NCI-H128 (cell line): ENCODE measurements around the gene SYT9.
"Not testable (repeated sequence)": the region's sequence is repeated elsewhere in the genome, so short reads cannot be mapped to it uniquely, and the experiment has no call there.

Source experiments
- DNase-seq: peaks from one replicate; lab custom pipeline; 2025; ENCODE audit not compliant: unreplicated experiment; lab: John Stamatoyannopoulos, UW

Gene SYT9

DNA sequence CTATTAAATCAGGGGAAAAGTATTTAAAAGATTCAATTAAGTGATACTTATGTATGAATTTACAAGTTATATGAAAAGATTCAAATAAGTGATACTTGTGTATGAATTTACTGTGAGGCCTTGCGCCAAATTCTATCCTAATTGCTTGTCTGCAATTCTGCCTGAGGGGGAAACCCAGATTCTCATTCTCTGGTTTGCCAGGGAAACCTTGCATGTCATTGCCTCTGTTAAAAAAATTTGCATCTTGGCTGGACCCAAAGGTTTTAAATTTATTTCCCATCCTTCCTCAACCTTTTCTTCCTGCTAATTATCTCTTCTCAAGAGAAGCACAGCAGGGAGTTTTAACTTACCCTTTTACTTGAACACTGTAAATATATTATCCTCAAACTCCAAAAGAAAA lies 247.4 kb downstream of the SYT9 start:
- DNase-seq: no peak

DNA sequence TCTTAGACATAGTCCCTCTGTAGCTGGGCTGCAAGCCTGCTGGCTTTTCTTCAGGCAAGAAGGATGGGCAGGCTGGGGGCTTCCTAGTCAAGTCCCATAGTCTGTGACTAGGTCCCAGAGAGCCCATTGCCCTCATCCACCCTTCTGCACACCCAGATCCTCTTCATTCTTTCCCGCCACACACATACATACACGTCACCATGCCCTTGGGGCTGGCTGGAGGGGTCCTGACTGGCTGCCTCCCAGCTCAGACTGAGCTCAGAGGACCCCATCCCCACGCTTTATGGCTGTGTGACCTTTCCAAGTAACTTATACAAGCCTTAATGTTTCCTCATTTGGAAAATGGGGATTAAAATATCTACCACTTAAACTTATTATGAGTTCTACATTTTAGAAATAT lies 248.5 kb downstream of the SYT9 start:
- no peak for DNase-seq

DNA sequence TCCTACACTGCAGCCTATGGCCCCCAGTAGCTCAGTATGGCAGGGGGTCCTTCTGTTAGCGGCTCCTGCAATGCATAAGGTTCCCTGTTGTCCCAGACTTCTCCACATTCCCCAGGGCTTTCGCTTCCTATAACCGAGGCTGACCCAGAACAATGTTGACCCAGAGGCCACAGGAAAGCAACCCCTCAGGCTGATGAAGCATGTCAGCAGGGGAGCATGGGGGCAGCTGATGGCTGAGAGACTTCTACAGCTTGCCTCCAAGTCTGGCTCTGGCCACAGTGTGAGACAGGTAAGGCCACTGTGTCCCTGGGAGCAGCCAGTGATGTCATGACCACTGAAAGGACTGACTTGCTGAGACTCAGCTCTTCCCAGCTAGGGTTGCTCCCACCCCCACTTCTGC lies 249.5 kb downstream of the SYT9 start:
- DNase-seq: no peak

DNA sequence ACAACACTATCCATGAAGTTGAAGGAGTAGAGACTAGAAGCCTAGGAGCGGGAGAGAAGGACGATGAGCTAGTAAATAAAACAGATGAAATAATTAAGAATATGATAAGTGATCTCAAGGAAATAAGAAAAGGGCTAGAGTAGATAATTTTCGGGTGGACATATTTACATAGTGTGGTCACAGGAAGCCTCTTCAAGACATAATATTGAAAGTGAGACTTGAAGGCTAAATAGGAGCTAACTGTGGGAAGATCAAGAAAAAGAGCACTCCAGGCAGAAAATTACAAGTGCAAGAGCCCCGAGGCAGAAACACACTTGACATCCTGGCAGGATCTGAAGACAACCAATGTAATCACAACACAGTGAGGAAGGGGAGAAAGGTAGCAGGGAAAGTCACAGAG lies 250.2 kb downstream of the SYT9 start:
- no peak for DNase-seq

DNA sequence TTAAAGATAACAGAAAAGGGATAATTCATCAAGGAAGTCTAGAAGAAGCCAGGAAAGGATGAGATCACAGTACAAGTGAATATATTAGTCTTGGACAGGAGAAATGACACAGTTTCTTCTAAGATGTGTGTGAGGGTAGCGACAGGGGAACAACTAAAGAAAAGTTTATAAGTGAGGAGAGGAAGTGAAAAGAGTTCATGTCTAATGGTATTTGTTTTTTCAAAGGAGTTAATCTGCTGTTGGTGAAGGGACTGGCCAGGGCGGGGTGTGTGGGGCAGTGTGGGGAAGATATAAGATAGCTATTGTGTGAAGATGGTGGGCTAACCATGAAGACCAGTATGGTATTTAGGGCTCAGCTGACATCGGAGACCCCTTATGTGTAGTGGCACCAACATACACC lies 254.5 kb downstream of the SYT9 start:
- no peak for DNase-seq

DNA sequence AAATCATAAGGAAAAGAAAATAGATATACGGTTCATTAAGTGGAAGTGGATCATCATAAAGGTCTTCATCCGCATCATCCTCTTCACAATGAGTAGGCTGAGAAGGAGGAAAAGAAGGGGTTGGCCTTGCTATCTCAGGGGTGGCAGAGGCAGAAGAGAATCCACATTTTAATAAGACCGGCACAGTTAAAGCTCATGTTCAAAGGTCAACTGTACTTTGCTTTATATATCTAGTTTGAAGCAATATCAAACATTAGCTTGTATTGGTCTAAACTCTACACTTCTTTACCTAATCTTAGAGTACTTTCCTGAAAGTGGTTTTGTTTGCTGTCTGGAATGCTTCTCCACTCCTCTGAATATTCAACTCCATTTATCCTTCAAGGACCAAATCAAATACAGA lies 256.4 kb downstream of the SYT9 start:
- no peak for DNase-seq

DNA sequence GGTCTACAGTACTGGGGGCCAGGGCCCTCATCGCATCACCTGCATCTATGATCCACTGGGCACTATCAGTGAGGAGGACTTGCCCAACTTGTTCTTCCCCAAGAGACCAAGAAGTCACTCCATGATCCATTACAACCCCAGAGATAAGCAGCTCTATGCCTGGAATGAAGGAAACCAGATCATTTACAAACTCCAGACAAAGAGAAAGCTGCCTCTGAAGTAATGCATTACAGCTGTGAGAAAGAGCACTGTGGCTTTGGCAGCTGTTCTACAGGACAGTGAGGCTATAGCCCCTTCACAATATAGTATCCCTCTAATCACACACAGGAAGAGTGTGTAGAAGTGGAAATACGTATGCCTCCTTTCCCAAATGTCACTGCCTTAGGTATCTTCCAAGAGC lies 258.3 kb downstream of the SYT9 start:
- no peak for DNase-seq

DNA sequence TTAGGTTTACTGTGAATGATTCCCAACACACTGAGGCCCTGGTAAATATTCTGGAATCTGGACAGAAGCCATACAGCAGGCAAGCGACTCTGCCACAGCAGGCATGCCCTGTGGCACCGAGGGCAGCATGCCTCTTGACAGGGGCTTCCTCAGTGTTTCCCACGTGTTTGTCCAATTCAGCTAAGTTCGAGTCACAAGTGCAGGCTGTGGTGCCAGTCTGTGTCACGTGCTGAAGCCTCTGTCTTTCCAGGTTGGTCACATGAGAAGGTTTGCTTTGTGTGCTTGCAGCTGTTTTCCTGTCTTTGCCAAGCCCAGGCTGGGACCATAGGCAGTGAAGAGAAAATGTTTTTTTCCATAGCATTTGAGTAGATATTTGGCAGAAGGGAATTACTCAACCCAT lies 259.7 kb downstream of the SYT9 start:
- DNase-seq: no peak

DNA sequence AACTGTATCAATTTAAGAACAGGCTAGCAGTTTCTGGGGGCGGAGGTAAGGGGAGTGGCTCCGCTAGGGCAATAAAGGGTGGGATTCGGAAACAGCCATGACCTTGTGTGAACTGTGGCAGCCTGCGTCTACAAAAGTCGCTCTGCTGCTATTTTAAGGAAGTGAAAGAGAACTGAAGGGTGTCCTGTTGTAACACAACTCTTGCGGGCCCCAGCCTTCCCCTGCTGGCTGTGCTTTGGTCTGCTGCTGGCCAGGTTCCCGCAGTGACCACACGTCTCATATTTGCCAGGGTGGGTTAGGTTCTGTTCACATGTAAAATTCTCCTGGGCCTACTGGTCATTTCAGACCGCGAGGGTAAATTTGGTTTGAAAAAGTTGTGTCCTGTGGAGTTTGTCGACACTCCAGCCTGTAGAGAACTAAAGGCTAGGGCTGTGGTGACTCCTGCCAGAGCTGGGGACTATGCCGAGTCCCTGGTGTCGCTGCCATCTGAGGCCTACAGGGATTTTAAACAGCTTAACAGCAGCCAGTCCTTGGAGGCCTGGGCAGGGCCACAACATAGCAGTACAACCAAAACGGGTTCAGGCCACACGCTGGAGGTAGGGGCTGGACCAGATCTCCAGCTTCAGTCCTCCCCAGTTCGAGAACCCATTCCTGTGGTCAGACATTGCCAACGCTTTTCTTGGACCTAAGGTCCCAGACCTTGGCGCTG lies 261.0 kb downstream of the SYT9 start:
- no peak for DNase-seq

DNA sequence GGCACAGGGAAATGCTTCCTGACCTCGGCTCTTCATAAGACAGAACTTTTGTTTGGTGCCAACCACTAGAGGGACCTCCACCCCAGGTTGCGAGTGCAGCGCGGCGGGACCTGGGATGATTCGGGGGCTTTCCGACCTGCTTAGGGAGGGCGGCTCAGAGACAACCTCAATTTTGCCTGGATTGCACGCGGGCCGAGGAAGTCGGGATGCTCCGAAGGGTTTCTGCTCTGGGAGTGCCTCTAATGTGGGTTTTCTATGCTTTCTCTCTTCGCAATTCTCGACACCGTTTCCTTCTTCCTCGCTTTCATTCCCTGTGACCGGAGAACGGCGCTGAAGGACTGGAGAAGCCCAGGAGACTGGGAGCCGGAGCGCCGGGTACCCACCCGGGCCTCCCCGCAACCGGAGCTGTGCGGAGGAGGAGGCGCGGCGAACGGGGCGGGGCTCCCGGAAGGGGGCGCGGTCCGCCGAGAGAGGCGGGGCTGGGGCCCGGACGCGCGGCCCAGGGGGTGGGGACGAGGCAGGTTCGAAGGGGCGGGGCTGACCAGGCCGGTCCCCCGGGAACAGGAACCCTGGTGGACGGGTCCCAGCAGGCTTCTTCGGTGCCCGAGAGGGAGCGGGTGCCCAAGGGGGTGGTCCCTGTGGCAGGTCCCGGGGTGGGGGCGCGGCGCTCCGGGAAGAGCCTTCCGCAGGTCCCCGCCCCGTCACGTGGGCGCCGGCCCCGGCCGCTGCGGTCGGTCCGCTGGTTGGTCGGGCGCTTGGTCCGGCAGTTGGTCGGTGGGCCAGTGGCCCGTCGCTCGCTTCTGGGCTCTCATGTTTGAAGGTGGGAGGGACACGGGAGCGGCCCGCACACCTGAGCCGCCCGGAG lies 261.8 kb downstream of the SYT9 start, which contains the start of gene PPFIBP2:
Gene PPFIBP2, plus strand, starts transcription at position 766 of the 865 bp plus-strand sequence. CDS start 35,477 bp downstream, outside the sequence.
- DNase-seq: no peak

DNA sequence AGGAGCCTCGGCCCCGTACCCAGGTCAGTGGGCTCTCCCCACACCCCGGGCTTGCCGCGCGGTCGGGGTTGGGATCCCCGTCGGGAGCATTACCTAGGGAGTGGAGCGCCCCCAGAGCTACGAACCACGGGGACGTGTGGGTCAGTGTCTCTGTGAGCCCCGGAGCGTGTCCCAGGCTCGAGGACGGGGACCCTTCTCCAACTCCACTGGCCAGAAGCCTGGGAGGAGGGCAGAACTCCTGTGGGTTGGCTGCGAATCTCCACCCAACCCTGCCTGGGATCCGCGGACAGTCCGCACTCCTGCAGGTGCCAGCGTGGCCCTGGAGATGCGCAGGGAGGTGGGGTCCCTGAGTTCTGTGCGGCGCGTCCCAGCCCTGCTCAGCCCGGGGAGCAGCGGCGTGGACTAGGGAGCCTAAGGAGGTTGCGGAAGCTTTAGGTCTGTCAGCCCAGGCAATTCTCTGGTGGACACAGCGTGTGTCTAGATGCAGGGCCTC lies 262.4 kb downstream of the SYT9 start:
- DNase-seq: no peak

DNA sequence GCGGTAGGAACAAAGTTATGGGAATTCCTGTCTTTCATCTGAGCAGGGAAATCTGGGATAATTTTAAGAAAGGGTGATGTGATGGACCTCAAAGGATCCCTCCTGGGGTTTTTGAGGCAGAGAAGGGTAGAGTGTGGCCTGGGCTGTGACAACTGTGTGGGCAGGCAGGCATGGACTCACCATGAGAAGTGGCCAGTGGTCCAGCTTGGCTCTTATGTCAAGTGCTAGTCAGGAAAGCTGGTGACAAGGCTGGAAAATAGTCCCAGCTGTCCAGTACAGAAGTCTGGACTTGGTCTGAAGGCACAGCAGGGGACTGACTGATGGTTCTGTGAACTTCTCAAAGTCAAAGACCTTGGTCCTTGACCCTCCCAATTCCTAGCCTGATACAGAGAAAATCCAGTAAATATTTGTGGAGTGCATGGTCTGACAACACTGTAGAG lies 263.8 kb downstream of the SYT9 start:
- DNase-seq: no peak

DNA sequence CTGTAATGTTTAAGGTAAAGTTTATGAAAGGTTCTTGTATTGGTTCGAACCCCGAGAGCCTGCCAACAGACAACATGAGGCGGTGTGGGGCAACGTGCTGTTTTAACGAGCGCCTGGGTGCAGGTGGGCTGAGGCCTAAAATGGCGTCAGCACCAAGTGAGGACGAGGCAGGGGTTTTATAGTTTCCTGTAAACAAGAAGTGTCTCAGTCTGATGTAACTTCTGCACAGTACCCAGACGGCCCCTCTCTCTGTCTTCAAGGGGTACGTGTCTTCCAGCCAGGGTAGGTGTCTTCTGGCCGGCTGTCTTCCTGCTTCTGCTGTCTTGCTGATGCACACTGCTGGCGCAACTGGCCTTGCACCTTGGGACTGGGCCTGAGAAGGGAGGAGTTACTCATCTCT lies 264.8 kb downstream of the SYT9 start:
- DNase-seq: no peak

DNA sequence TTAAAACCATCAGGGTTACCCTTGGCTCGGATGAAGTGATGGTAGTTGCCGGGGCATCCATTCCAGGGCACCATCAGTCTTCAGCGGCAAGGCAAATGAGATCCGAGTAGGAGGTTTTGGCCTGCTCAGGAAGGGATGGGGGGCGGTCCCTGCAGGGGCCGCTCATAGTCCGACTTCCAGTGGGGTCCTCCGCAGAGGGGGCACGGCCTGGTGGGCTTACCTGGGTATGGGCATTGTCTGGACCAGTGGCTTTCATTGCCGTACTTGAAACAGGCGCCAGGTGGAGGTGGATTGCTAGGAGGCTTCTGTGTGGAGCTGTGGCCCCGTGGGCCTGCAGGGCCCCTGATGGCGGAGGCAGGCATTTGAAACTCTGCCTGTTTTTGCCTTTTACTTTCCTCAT lies 266.0 kb downstream of the SYT9 start:
- DNase-seq: not testable (repeated sequence)
